K562 (cell line): ENCODE results near the gene AQP5. TPM values are rescaled to one million over a fixed set of nuclear protein-coding genes. Genes with fewer than 3 reads are reported as not detected.

Source experiments
- ATAC-seq: fragments of 200-7000 bp; cut with Tn5 transposase; 3 replicates; pipeline ENCODE4 v1.9.1; 2020; ENCODE audit warnings: moderate library complexity
- BruUV-seq: library from RNA; stranded (reverse); fragments of 400-500 nt; replicated peaks from 2 replicates; lab custom pipeline; 2021; lab: Mats Ljungman, UMichigan
- CTCF ChIA-PET: fragments of 300-600 bp; formaldehyde crosslinking; extraction: SDS; loops from one replicate; lab custom pipeline; 2021; ENCODE audit warnings: low intra/inter-chr PET ratio; lab: Yijun Ruan, JAX
- POLR2A ChIA-PET: fragments of 300-600, 350-650 bp; sonication (Branson Sonifier 250); formaldehyde crosslinking; extraction: SDS; loops from one replicate; lab custom pipeline; 2021; ENCODE audit warnings: antibody characterized with exemption, inconsistent platforms; lab: Yijun Ruan, JAX
- DNase-seq, 4 experiments: peaks; one replicate each; pipeline versions ENCODE4 v3.0.0 to v3.0.0-alpha.2; 2011 to 2018; ENCODE audit warnings: low spot score in 3 of 4, mixed read lengths in 3 of 4; ENCODE audit errors: extremely low read depth in 1 of 4
- FAIRE-seq: peaks from 2 replicates; lab custom pipeline; 2011; peaks lifted over from hg19 to GRCh38; lab: Jason Lieb, UNC
- H2AFZ ChIP-seq: 2 replicates; pipeline ENCODE4 v1.6.0; 2011; ENCODE audit warnings: low read depth, low read length, control low read depth, inconsistent platforms
- H3K27ac ChIP-seq: fragments of 200-600 bp; 3 replicates; pipeline ENCODE4 v1.8.0; 2011; ENCODE audit warnings: low read depth, mild to moderate bottlenecking, control low read depth, inconsistent platforms, low read length, moderate library complexity, mixed read lengths; ENCODE audit errors: extremely low read depth
- H3K27me3 ChIP-seq, 2 experiments: fragments of 300-600 bp in 1 of 2; 2 replicates in 1 of 2; 3 replicates in 1 of 2; pipeline versions ENCODE4 v1.6.0 to v1.8.0; 2011; ENCODE audit warnings: inconsistent platforms in 2 of 2, low read length in 2 of 2, mild to moderate bottlenecking in 1 of 2, mixed read lengths in 1 of 2, moderate library complexity in 1 of 2; ENCODE audit not compliant: control insufficient read depth in 2 of 2, insufficient read depth in 2 of 2
- H3K36me3 ChIP-seq: fragments of 300-600 bp; 3 replicates; pipeline ENCODE4 v1.8.0; 2011; ENCODE audit warnings: mild to moderate bottlenecking, low read length, inconsistent platforms; ENCODE audit not compliant: control insufficient read depth, insufficient read depth
- H3K4me1 ChIP-seq, 2 experiments: fragments of 200-600 bp in 1 of 2; replicated peaks in 1 of 2; 2 replicates in 1 of 2; 3 replicates in 1 of 2; pipeline versions ENCODE4 v1.5.1 to v1.8.0; 2011; ENCODE audit warnings: inconsistent platforms in 2 of 2, low read length in 2 of 2, mild to moderate bottlenecking in 1 of 2, mixed read lengths in 1 of 2, moderate library complexity in 1 of 2; ENCODE audit not compliant: control insufficient read depth in 2 of 2, insufficient read depth in 2 of 2
- H3K4me2 ChIP-seq: 2 replicates; pipeline ENCODE4 v1.6.1; 2011; ENCODE audit warnings: low read length, control low read depth, inconsistent platforms, mixed read lengths; ENCODE audit not compliant: insufficient read depth
- H3K4me3 ChIP-seq: fragments of 200-600 bp; sonication (generic), shearing (Covaris generic); 2 replicates; pipeline ENCODE4 v1.5.1; 2016; ENCODE audit warnings: control low read depth, inconsistent platforms
- H3K79me2 ChIP-seq: fragments of 200-600 bp; 3 replicates; pipeline ENCODE4 v1.8.0; 2011; ENCODE audit warnings: low read length, inconsistent platforms; ENCODE audit not compliant: control insufficient read depth, insufficient read depth
- H3K9ac ChIP-seq, 2 experiments: 2 replicates each; pipeline versions ENCODE4 v1.6.0 to v1.6.1; 2011; ENCODE audit warnings: low read depth in 2 of 2, low read length in 2 of 2, control low read depth in 1 of 2, inconsistent platforms in 1 of 2, mild to moderate bottlenecking in 1 of 2, mixed read lengths in 1 of 2; ENCODE audit not compliant: insufficient read depth in 1 of 2
- H3K9me1 ChIP-seq: one replicate; pipeline ENCODE4 v1.6.0; 2011; ENCODE audit warnings: inconsistent platforms, mild to moderate bottlenecking, low read length, moderate library complexity; ENCODE audit not compliant: control insufficient read depth, insufficient read depth
- H3K9me3 ChIP-seq: replicated peaks from 2 replicates; pipeline ENCODE4 v1.5.1; 2011; ENCODE audit warnings: low read depth, low read length, inconsistent platforms; ENCODE audit not compliant: control insufficient read depth, insufficient read depth
- H4K20me1 ChIP-seq: replicated peaks from 2 replicates; pipeline ENCODE4 v1.6.1; 2011; ENCODE audit warnings: low read length, inconsistent platforms, mixed read lengths; ENCODE audit not compliant: control insufficient read depth, insufficient read depth
- CSDE1 ChIP-seq, 2 experiments: fragments of 450-650 bp; IDR thresholded peaks; 2 replicates each; pipeline ENCODE4 v1.6.1; 2016; ENCODE audit warnings: mild to moderate bottlenecking in 1 of 2
- HNRNPLL ChIP-seq: fragments of 200-400 bp; formaldehyde crosslinking; IDR thresholded peaks from 2 replicates; pipeline ENCODE4 v1.6.1; 2017; ENCODE audit warnings: low read length, low read depth, mild to moderate bottlenecking; ENCODE audit not compliant: poor library complexity, severe bottlenecking
- MAZ ChIP-seq, 2 experiments: fragments of 450-650 bp in 1 of 2; sonication (generic) in 1 of 2; formaldehyde crosslinking; IDR thresholded peaks in 1 of 2; conservative IDR thresholded peaks in 1 of 2; 2 replicates each; pipeline versions ENCODE4 v1.4.0 to v1.5.0; 2020; ENCODE audit warnings: mild to moderate bottlenecking in 1 of 2, missing genetic modification reagents in 1 of 2
- MTA3 ChIP-seq: fragments of 450-650 bp; formaldehyde crosslinking; IDR thresholded peaks from 2 replicates; pipeline ENCODE4 v1.6.1; 2017; ENCODE audit warnings: mild to moderate bottlenecking, borderline replicate concordance
- NFE2 ChIP-seq: IDR thresholded peaks from 2 replicates; pipeline ENCODE4 v1.6.1; 2014; ENCODE audit warnings: antibody characterized with exemption, low read depth
- NR2C2 ChIP-seq, 2 experiments: fragments of 200-800 bp in 1 of 2; sonication (Bioruptor generic) in 1 of 2; sonication (generic) in 1 of 2; formaldehyde crosslinking in 1 of 2; IDR thresholded peaks; 2 replicates each; pipeline versions ENCODE4 v1.6.1 to v1.8.0; 2016 to 2022; ENCODE audit warnings: mild to moderate bottlenecking in 1 of 2, missing compliant biosample characterization in 1 of 2, missing genetic modification characterization in 1 of 2, missing genetic modification reagents in 1 of 2
- SMARCC2 ChIP-seq: fragments of 450-650 bp; IDR thresholded peaks from 2 replicates; pipeline ENCODE4 v1.6.1; 2017; ENCODE audit warnings: antibody characterized with exemption, moderate library complexity, mild to moderate bottlenecking, low read depth
- ZSCAN32 ChIP-seq: fragments of 450-650 bp; formaldehyde crosslinking; IDR thresholded peaks from 2 replicates; pipeline ENCODE4 v1.4.0; 2020; ENCODE audit warnings: mild to moderate bottlenecking, moderate library complexity
- WGBS: fragments of 100-300 bp; shearing (Covaris generic); methylation state at CpG from one replicate; pipeline ENCODE4 v1.1.6; 2016; ENCODE audit warnings: low coverage, mixed read lengths; ENCODE audit not compliant: insufficient coverage; ENCODE audit errors: missing lambda C conversion rate; 5-methylcytosine and 5-hydroxymethylcytosine counted together
- in situ Hi-C: fragments of 300-500 bp; cut with MboI; formaldehyde crosslinking; loops from 4 replicates; pipeline ENCODE4 v1.15.0; 2018; ENCODE audit warnings: inconsistent platforms, mixed read lengths
- intact Hi-C: fragments of 100-400 bp; cut with micrococcal nuclease; formaldehyde crosslinking; loops from 2 replicates; pipeline ENCODE4 v1.14.2; 2022
- polyA plus RNA-seq, 8 experiments: library from polyadenylated mRNA; depleted of rRNA in 4 of 8; stranded (reverse) in 5 of 8; unstranded in 3 of 8; fragments of >200 nt; fragmentation: Nextera tagmentation in 2 of 8; fragmentation: Illumina TruSeq in 1 of 8; extraction: Ambion mirVana in 2 of 8; extraction: Trizol in 1 of 8; gene quantifications; 2 replicates each; pipeline versions ENCODE4 v1.2.1 to v1.2.3, GENCODE V29; 2011 to 2014; ENCODE audit warnings: inconsistent platforms in 1 of 8, missing spikeins in 1 of 8
- total RNA-seq, 7 experiments: library from RNA; depleted of rRNA in 6 of 7; stranded (reverse); fragments of >200 nt in 6 of 7; fragmentation: Illumina TruSeq in 2 of 7; extraction: Trizol in 2 of 7; gene quantifications; 2 replicates each; pipeline versions ENCODE4 v1.2.1 to v1.2.3, GENCODE V29; 2011 to 2021; ENCODE audit warnings: low replicate concordance in 1 of 7
- TF ChIP-seq, protein P1 (sequence below): sonication (generic); formaldehyde crosslinking; IDR thresholded peaks from 2 replicates; pipeline ENCODE4 v1.8.1; 2022; ENCODE audit warnings: missing genetic modification reagents
- TF ChIP-seq, protein P2 (sequence below): fragments of 450-650 bp; IDR thresholded peaks from 2 replicates; pipeline ENCODE4 v1.6.1; 2017; ENCODE audit warnings: mild to moderate bottlenecking, moderate library complexity
- TF ChIP-seq, protein P3 (sequence below): fragments of 250-450 bp; sonication (Bioruptor Pico); IDR thresholded peaks from 2 replicates; pipeline ENCODE4 v1.8.0; 2022; ENCODE audit warnings: moderate library complexity, mild to moderate bottlenecking, inconsistent platforms
- TF ChIP-seq, protein P4 (sequence below): sonication (generic); formaldehyde crosslinking; IDR thresholded peaks from 2 replicates; pipeline ENCODE4 v1.8.1; 2023; ENCODE audit warnings: mild to moderate bottlenecking, missing genetic modification reagents

AQP5 gene
- total and polyA plus RNA-seq, 9 of the 15 experiments (the other 6 are each of a cell fraction or from before 2014, with no cell fraction given), result not detected

DNA sequence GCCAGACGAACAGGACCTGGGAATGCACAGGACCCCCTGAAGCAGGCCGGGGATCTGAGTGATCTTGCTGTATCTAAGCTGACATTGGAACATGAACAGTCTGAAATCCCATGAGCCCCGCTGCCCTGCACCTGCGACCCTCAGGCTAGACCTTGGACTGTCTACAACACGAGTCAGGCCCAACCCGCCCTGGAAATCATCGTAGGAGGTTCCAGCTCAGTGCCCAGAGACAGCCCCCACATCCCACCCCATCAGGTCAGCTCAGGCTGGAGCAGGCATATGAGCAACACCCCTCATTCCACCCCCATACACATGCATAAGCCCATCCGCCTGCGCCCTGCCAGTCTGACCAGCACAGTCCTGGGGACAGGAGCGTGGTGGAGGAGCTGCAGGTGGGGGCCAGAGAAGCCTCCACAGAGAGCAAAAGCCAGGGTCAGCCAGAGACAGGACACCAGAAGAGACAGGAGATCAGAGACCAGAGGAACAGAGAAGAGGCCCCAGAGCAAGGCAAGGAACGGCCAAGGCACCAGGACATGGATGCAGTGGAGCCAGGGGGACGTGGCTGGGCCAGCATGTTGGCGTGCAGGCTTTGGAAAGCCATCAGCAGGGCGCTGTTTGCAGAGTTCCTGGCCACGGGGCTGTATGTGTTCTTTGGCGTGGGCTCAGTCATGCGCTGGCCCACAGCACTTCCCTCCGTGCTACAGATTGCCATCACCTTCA, 11.1 kb downstream of the AQP5 start, which contains the start of gene AQP6:
AQP6 (plus strand) TSS at position 307 of the 720 bp plus-strand sequence; CDS start at position 534, 227 bp downstream.
- Histone ChIP-seq H3K4me2 (no peak within 1 kb of the TSS), H3K9me3 (no peaks in the 10 kb centered on the region), H3K9me1 (no peaks in the 10 kb centered on the region), H4K20me1 (peaks cover 18% of the 10 kb centered on the region), H3K79me2 (no peaks in the 10 kb centered on the region), H3K27me3 (peaks cover 28 to 65% of the 10 kb centered on the region in 2 experiments; a peak in 4 of 5 replicates), H3K4me3 (no peak within 1 kb of the TSS), H3K27ac (no peak within 1 kb of the TSS), H3K4me1 (peaks cover 0 to 38% of the 10 kb centered on the region in 2 experiments; a peak in 4 of 5 replicates), H2AFZ (no peak within 1 kb of the TSS), H3K36me3 (no peaks in the 10 kb centered on the region), H3K9ac (peak within 1 kb of the TSS in 1 of 2 experiments; percentile 45; a peak in 1 of 4 replicates)
- 23% methylated on average over 18 of the region's 18 CpGs for WGBS
- FAIRE-seq, result no peak
- intact Hi-C loops (no loop called here), in situ Hi-C loops (loop anchor here (5.0 kb wide), 1 partner anchor 94 kb away; no protein-coding TSS in a partner anchor)
- ChIA-PET POLR2A (interaction anchor here (0.6 kb wide), 1 partner anchor 516 kb away, joined by 3 read pairs; no protein-coding TSS in a partner anchor), CTCF (interaction anchor here (1.7 kb wide), 1 partner anchor 98 kb away, joined by 5 read pairs; no protein-coding TSS in a partner anchor)
- BruUV-seq, result no TSS peak
- ATAC-seq, result no peak
- no peak for DNase-seq
- TF ChIP-seq, protein P1, sequence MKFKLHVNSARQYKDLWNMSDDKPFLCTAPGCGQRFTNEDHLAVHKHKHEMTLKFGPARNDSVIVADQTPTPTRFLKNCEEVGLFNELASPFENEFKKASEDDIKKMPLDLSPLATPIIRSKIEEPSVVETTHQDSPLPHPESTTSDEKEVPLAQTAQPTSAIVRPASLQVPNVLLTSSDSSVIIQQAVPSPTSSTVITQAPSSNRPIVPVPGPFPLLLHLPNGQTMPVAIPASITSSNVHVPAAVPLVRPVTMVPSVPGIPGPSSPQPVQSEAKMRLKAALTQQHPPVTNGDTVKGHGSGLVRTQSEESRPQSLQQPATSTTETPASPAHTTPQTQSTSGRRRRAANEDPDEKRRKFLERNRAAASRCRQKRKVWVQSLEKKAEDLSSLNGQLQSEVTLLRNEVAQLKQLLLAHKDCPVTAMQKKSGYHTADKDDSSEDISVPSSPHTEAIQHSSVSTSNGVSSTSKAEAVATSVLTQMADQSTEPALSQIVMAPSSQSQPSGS (CRISPR knock-in tag), result no peak
- no peak for TF ChIP-seq NFE2
- TF ChIP-seq CSDE1 (IDR thresholded peaks at IDR 0.05), result no peak
- TF ChIP-seq, protein P2, sequence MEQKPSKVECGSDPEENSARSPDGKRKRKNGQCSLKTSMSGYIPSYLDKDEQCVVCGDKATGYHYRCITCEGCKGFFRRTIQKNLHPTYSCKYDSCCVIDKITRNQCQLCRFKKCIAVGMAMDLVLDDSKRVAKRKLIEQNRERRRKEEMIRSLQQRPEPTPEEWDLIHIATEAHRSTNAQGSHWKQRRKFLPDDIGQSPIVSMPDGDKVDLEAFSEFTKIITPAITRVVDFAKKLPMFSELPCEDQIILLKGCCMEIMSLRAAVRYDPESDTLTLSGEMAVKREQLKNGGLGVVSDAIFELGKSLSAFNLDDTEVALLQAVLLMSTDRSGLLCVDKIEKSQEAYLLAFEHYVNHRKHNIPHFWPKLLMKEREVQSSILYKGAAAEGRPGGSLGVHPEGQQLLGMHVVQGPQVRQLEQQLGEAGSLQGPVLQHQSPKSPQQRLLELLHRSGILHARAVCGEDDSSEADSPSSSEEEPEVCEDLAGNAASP, result no peak
- no peak for TF ChIP-seq NR2C2 (CRISPR knock-in tag; IDR thresholded peaks at IDR 0.05)
- no peak for TF ChIP-seq NR2C2 (tag; IDR thresholded peaks at IDR 0.05)
- TF ChIP-seq, protein P3, sequence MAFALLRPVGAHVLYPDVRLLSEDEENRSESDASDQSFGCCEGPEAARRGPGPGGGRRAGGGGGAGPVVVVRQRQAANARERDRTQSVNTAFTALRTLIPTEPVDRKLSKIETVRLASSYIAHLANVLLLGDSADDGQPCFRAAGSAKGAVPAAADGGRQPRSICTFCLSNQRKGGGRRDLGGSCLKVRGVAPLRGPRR (CRISPR knock-in tag), result no peak
- TF ChIP-seq SMARCC2, result no peak
- no peak for TF ChIP-seq ZSCAN32 (CRISPR knock-in tag)
- TF ChIP-seq, protein P4, sequence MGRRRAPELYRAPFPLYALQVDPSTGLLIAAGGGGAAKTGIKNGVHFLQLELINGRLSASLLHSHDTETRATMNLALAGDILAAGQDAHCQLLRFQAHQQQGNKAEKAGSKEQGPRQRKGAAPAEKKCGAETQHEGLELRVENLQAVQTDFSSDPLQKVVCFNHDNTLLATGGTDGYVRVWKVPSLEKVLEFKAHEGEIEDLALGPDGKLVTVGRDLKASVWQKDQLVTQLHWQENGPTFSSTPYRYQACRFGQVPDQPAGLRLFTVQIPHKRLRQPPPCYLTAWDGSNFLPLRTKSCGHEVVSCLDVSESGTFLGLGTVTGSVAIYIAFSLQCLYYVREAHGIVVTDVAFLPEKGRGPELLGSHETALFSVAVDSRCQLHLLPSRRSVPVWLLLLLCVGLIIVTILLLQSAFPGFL, result no peak
- TF ChIP-seq HNRNPLL, result no peak
- no peak for TF ChIP-seq MAZ (CRISPR knock-in tag; conservative IDR thresholded peaks at IDR 0.05 in 1 of 2, IDR thresholded peaks at IDR 0.05 in 1 of 2)
- TF ChIP-seq MTA3, result no peak
